Endothelial cell of umbilical vein (primary cell): ENCODE results near the gene MTNR1B. TPM values are rescaled to one million over a fixed set of nuclear protein-coding genes. Genes with fewer than 3 reads are reported as not detected.

Experiments
- BruUV-seq: library from RNA; stranded (reverse); fragments of 400-500 nt; replicated peaks from 2 replicates; lab custom pipeline; 2021; lab: Mats Ljungman, UMichigan
- CTCF ChIA-PET: fragments of 300-600, 350-600 bp; sonication (Branson Sonifier 250); formaldehyde crosslinking; loops from one replicate; lab custom pipeline; 2021; ENCODE audit warnings: antibody characterized with exemption, inconsistent platforms; lab: Charles Lee
- POLR2A ChIA-PET: fragments of 300-600, 350-600 bp; sonication (Branson Sonifier 250); formaldehyde crosslinking; loops from one replicate; lab custom pipeline; 2021; ENCODE audit warnings: antibody characterized with exemption, inconsistent platforms; lab: Charles Lee
- DNase-seq: peaks from one replicate; pipeline ENCODE4 v3.0.0-alpha.2; 2011; ENCODE audit warnings: low read depth, low spot score
- FAIRE-seq: peaks from 2 replicates; lab custom pipeline; 2011; peaks lifted over from hg19 to GRCh38; lab: Jason Lieb, UNC
- H2AFZ ChIP-seq: 2 replicates; pipeline ENCODE4 v1.6.0; 2012; ENCODE audit warnings: low read depth, low read length, control low read depth, inconsistent platforms
- H3K27ac ChIP-seq: 2 replicates; pipeline ENCODE4 v1.5.1; 2011; ENCODE audit warnings: low read depth, mild to moderate bottlenecking, control low read depth, low read length, moderate library complexity; ENCODE audit not compliant: insufficient read depth
- H3K27me3 ChIP-seq, 2 experiments: 2 replicates each; pipeline versions ENCODE4 v1.6.0 to v1.6.1; 2011; ENCODE audit warnings: low read length in 2 of 2, mixed read lengths in 1 of 2; ENCODE audit not compliant: control insufficient read depth in 2 of 2, insufficient read depth in 2 of 2
- H3K36me3 ChIP-seq, 2 experiments: 2 replicates in 1 of 2; 3 replicates in 1 of 2; pipeline ENCODE4 v1.5.1; 2011; ENCODE audit warnings: low read length in 2 of 2, mild to moderate bottlenecking in 1 of 2, moderate library complexity in 1 of 2; ENCODE audit not compliant: control insufficient read depth in 2 of 2, insufficient read depth in 2 of 2; ENCODE audit errors: extremely low read depth in 1 of 2
- H3K4me1 ChIP-seq: 3 replicates; pipeline ENCODE4 v1.5.1; 2011; ENCODE audit warnings: mild to moderate bottlenecking, low read length; ENCODE audit not compliant: control insufficient read depth, insufficient read depth; ENCODE audit errors: extremely low read depth
- H3K4me2 ChIP-seq: 2 replicates; pipeline ENCODE4 v1.6.1; 2011; ENCODE audit warnings: low read length, control low read depth, mixed read lengths; ENCODE audit not compliant: insufficient read depth
- H3K4me3 ChIP-seq, 3 experiments: fragments of 200-600 bp in 1 of 3; sonication (generic), shearing (Covaris generic) in 1 of 3; replicated peaks in 1 of 3; 2 replicates each; pipeline ENCODE4 v1.5.1; 2011 to 2016; ENCODE audit warnings: control low read depth in 3 of 3, low read length in 3 of 3, mild to moderate bottlenecking in 2 of 3, inconsistent platforms in 1 of 3, low read depth in 1 of 3, moderate library complexity in 1 of 3; ENCODE audit not compliant: insufficient read depth in 1 of 3
- H3K79me2 ChIP-seq: 2 replicates; pipeline ENCODE4 v1.6.0; 2012; ENCODE audit warnings: low read length, inconsistent platforms; ENCODE audit not compliant: control insufficient read depth, insufficient read depth
- H3K9ac ChIP-seq: replicated peaks from 2 replicates; pipeline ENCODE3; 2011; ENCODE audit warnings: low read length, control low read depth; ENCODE audit not compliant: insufficient read depth; ENCODE audit errors: extremely low read depth
- H3K9me1 ChIP-seq: replicated peaks from 3 replicates; pipeline ENCODE4 v1.6.0; 2011; ENCODE audit warnings: mild to moderate bottlenecking, low read length; ENCODE audit not compliant: control insufficient read depth, insufficient read depth; ENCODE audit errors: extremely low read depth
- H3K9me3 ChIP-seq: replicated peaks from 2 replicates; pipeline ENCODE4 v1.5.1; 2012; ENCODE audit warnings: low read length, inconsistent platforms; ENCODE audit not compliant: control insufficient read depth, insufficient read depth
- H4K20me1 ChIP-seq: replicated peaks from 2 replicates; pipeline ENCODE3; 2011; ENCODE audit warnings: mild to moderate bottlenecking, low read length; ENCODE audit not compliant: control insufficient read depth, insufficient read depth; ENCODE audit errors: extremely low read depth
- CTCF ChIP-seq, 2 donors: IDR thresholded peaks; 1 replicate in 1 of 2; 2 replicates in 1 of 2; pipeline ENCODE4 v1.5.1; 2011; ENCODE audit warnings: low read length in 2 of 2, mild to moderate bottlenecking in 2 of 2, moderate library complexity in 2 of 2, control low read depth in 1 of 2, inconsistent platforms in 1 of 2, low read depth in 1 of 2; ENCODE audit not compliant: insufficient read depth in 1 of 2; ENCODE audit errors: extremely low read depth in 1 of 2
- EZH2 ChIP-seq: IDR thresholded peaks from 2 replicates; pipeline ENCODE4 v1.6.1; 2012; ENCODE audit warnings: borderline replicate concordance, low read depth, mild to moderate bottlenecking, moderate library complexity, low read length, inconsistent platforms; ENCODE audit not compliant: severe bottlenecking
- FOS ChIP-seq: IDR thresholded peaks from 2 replicates; pipeline ENCODE4 v1.6.1; 2011; ENCODE audit warnings: mild to moderate bottlenecking, low read length, moderate library complexity, borderline replicate concordance; ENCODE audit not compliant: insufficient read depth
- GATA2 ChIP-seq: IDR thresholded peaks from 2 replicates; pipeline ENCODE4 v1.7.0; 2011; ENCODE audit warnings: low read depth, mild to moderate bottlenecking, moderate library complexity, mixed read lengths, low read length; ENCODE audit not compliant: insufficient read length, insufficient read depth
- JUN ChIP-seq: IDR thresholded peaks from 2 replicates; pipeline ENCODE4 v1.6.1; 2011; ENCODE audit warnings: borderline replicate concordance, low read depth; ENCODE audit not compliant: insufficient read length, insufficient read depth
- MAX ChIP-seq: IDR thresholded peaks from 2 replicates; pipeline ENCODE4 v1.6.1; 2011; ENCODE audit not compliant: insufficient read depth, insufficient read length
- MYC ChIP-seq: IDR thresholded peaks from one replicate; pipeline ENCODE4 v1.6.1; 2011; ENCODE audit warnings: mild to moderate bottlenecking, low read depth, low read length
- POLR2A ChIP-seq: IDR thresholded peaks from 2 replicates; pipeline ENCODE4 v1.6.1; 2012; ENCODE audit warnings: low read depth, mild to moderate bottlenecking, control low read depth, low read length
- POLR2AphosphoS5 ChIP-seq: IDR thresholded peaks from 2 replicates; pipeline ENCODE4 v1.6.1; 2012; ENCODE audit warnings: low read depth, mild to moderate bottlenecking, control low read depth, low read length, moderate library complexity; ENCODE audit not compliant: insufficient read depth
- dilution Hi-C: fragments of 300-500 bp; cut with MboI; formaldehyde crosslinking; loops from one replicate; pipeline ENCODE4 v1.15.0; 2019; ENCODE audit warnings: low sequenced_read_pairs; ENCODE audit not compliant: extremely low pct_ligation_motif_present
- intact Hi-C: fragments of 100-400 bp; cut with micrococcal nuclease; formaldehyde crosslinking; loops from one replicate; pipeline ENCODE4 v1.10.0; 2022
- polyA plus RNA-seq, 4 experiments: library from polyadenylated mRNA; depleted of rRNA in 3 of 4; stranded (reverse) in 3 of 4; unstranded in 1 of 4; fragments of >200 nt; gene quantifications; 2 replicates each; pipeline versions ENCODE4 v1.2.1 to v1.2.3, GENCODE V29; 2011 to 2012; ENCODE audit warnings: missing spikeins in 1 of 4
- total RNA-seq: library from RNA; stranded (reverse); gene quantifications from 2 replicates; pipeline ENCODE4 v1.2.3, GENCODE V29; 2021

Gene MTNR1B
- total and polyA plus RNA-seq, 2 donors (not counting 3 experiments of a cell fraction or from before 2014, with no cell fraction given), result not detected

- ChIA-PET POLR2A (no interaction called here), CTCF (no interaction called here)
- FAIRE-seq (no peak), DNase-seq (no peak)
- H3K27ac ChIP-seq, result no peak overlapping the region
- no TSS peak for BruUV-seq
- intact Hi-C loops (no loop called here), dilution Hi-C loops (no loop called here)
- no peaks in the 10 kb centered on the region for H3K4me1 ChIP-seq
- H3K9ac ChIP-seq, result no peak overlapping the region
- no peaks in the 10 kb centered on the region for H3K9me1 ChIP-seq
- H3K9me3 ChIP-seq, result no peaks in the 10 kb centered on the region
- H4K20me1 ChIP-seq, result no peaks in the 10 kb centered on the region
- H3K4me2 ChIP-seq, result no peak overlapping the region
- H3K79me2 ChIP-seq, result no peaks in the 10 kb centered on the region
- no peak overlapping the region for H3K4me3 ChIP-seq
- no peak for TF ChIP-seq POLR2A
- TF ChIP-seq MAX, result no peak
- no peak for TF ChIP-seq POLR2AphosphoS5
- no peak for TF ChIP-seq CTCF (IDR thresholded peaks at IDR 0.05; ENCODE audit: extremely low read depth in 1 of 2, insufficient read depth in 1 of 2, low read depth in 1 of 2, low read length in 2 of 2)
- TF ChIP-seq GATA2, result no peak
- no peak for TF ChIP-seq JUN
- H3K36me3 ChIP-seq, result no peaks in the 10 kb centered on the region
- no peaks in the 10 kb centered on the region for H3K27me3 ChIP-seq
- H2AFZ ChIP-seq, result no peak overlapping the region
These were observed 8.6 kb upstream of the MTNR1B start for GRCh38 chr11:92960886-92961285.

GRCh38 chr11:92962446-92962845, 7.0 kb upstream of the MTNR1B start:
- Histone ChIP-seq H3K36me3 (no peaks in the 10 kb centered on the region), H3K27me3 (no peaks in the 10 kb centered on the region), H4K20me1 (no peaks in the 10 kb centered on the region), H3K4me3 (no peak overlapping the region), H2AFZ (no peak overlapping the region), H3K79me2 (no peaks in the 10 kb centered on the region), H3K27ac (no peak overlapping the region), H3K9me1 (no peaks in the 10 kb centered on the region), H3K4me1 (no peaks in the 10 kb centered on the region), H3K4me2 (no peak overlapping the region), H3K9me3 (no peaks in the 10 kb centered on the region), H3K9ac (no peak overlapping the region)
- dilution Hi-C loops (no loop called here), intact Hi-C loops (no loop called here)
- no peak for DNase-seq
- CTCF ChIA-PET, result no interaction called here
- POLR2A ChIA-PET, result no interaction called here
- TF ChIP-seq JUN, result no peak
- no peak for TF ChIP-seq CTCF (IDR thresholded peaks at IDR 0.05; ENCODE audit: extremely low read depth in 1 of 2, insufficient read depth in 1 of 2, low read depth in 1 of 2, low read length in 2 of 2)
- TF ChIP-seq GATA2, result no peak
- TF ChIP-seq EZH2, result no peak
- no peak for TF ChIP-seq MYC
- TF ChIP-seq FOS, result no peak
- TF ChIP-seq POLR2AphosphoS5, result no peak
- no peak for TF ChIP-seq POLR2A
- TF ChIP-seq MAX, result no peak
- BruUV-seq, result no TSS peak
- no peak for FAIRE-seq
